Measurements from ENCODE around the gene PRTG. TPM values are rescaled to one million over a fixed set of nuclear protein-coding genes. Genes with fewer than 3 reads are reported as not detected.

Gene PRTG
- total RNA-seq, 2 experiments from 2014 or later, result not detected

DNA sequence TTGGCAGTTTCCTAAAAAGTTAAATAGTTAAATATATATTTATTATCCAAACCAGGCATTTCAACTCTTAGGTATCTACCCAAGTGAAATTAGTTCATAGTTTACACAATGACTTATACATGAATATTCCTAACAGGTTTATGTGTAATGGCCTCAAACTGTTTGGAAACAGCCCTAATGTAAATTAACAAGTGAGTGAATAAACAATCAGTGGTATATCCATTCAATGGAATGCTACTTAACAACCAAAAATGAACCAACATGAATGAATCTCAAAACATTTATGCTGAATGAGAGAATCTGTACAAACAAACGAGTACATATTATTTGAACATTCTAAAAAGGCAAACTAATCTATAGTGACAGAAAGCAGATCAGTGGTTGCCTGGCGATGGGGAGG lies 33.5 kb downstream of the PRTG start:
- DNase-seq (no peak), ATAC-seq (no peak)
- Mint-ChIP-seq H3K27me3 (peaks cover 8% of the 10 kb centered on the region), H3K9me3 (no peaks in the 10 kb centered on the region), H3K4me1 (ENCODE audit: low read depth) (no peaks in the 10 kb centered on the region), H3K4me3 (no peak overlapping the region), H3K27ac (no peak overlapping the region), H3K36me3 (ENCODE audit: low read depth) (no peaks in the 10 kb centered on the region)
- intact Hi-C loops (cut with micrococcal nuclease), result no loop called here
- POLR2A ChIA-PET, result no interaction called here
- CTCF ChIA-PET, result no interaction called here
- TF ChIP-seq, protein P1, sequence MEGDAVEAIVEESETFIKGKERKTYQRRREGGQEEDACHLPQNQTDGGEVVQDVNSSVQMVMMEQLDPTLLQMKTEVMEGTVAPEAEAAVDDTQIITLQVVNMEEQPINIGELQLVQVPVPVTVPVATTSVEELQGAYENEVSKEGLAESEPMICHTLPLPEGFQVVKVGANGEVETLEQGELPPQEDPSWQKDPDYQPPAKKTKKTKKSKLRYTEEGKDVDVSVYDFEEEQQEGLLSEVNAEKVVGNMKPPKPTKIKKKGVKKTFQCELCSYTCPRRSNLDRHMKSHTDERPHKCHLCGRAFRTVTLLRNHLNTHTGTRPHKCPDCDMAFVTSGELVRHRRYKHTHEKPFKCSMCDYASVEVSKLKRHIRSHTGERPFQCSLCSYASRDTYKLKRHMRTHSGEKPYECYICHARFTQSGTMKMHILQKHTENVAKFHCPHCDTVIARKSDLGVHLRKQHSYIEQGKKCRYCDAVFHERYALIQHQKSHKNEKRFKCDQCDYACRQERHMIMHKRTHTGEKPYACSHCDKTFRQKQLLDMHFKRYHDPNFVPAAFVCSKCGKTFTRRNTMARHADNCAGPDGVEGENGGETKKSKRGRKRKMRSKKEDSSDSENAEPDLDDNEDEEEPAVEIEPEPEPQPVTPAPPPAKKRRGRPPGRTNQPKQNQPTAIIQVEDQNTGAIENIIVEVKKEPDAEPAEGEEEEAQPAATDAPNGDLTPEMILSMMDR (IDR thresholded peaks at IDR 0.05), result no peak

DNA sequence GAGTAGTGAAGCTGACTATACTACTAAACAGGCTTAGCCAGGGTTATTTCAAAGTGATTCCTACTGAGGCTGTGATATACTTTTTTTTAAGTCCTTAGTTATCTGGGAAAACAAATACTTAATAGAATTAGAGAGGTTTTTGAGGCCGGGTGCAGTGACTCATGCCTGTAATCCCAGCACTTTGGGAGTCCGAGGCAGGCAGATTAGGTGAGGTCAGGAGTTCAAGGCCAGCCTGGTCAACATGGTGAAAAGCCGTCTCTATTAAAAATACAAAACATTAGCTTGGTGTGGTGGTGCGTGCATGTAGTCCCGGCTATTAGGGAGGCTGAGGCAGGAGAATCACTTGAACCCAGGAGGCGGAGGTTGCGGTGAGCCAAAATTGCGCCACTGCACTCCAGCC lies 34.2 kb downstream of the PRTG start:
- TF ChIP-seq, protein P1 (IDR thresholded peaks at IDR 0.05), result no peak
- H3K36me3 Mint-ChIP-seq (ENCODE audit: low read depth), result no peaks in the 10 kb centered on the region
- DNase-seq (no peak), ATAC-seq (no peak)
- no peaks in the 10 kb centered on the region for H3K4me1 Mint-ChIP-seq (ENCODE audit: low read depth)
- no peaks in the 10 kb centered on the region for H3K9me3 Mint-ChIP-seq
- intact Hi-C loops (cut with micrococcal nuclease), result no loop called here
- peaks cover 5% of the 10 kb centered on the region for H3K27me3 Mint-ChIP-seq
- ChIA-PET POLR2A (no interaction called here), CTCF (no interaction called here)
- H3K4me3 Mint-ChIP-seq, result no peak overlapping the region
- no peak overlapping the region for H3K27ac Mint-ChIP-seq

DNA sequence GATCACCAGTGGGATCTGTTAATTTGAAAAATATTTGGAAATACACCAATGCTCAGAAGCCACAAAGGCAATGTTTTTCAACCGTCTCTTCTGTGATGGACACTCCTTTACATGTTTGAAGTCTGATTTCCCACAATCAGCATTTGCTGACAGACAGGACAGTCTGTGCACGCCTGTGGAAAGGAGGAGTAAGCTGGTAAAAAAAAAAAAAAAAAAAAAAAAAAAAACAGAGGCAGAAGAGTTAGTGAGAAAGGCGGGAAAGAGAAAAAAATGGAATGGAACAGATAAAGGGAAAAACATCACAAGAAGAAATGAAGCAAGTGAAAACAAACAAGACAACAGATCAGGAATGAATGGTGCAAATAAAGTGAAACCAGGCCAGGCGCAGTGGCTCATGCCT lies 35.0 kb downstream of the PRTG start:
- intact Hi-C loops (cut with micrococcal nuclease), result no loop called here
- TF ChIP-seq, protein P1 (IDR thresholded peaks at IDR 0.05), result no peak
- Mint-ChIP-seq H3K4me3 (no peak overlapping the region), H3K27ac (no peak overlapping the region), H3K36me3 (ENCODE audit: low read depth) (no peaks in the 10 kb centered on the region), H3K4me1 (ENCODE audit: low read depth) (no peaks in the 10 kb centered on the region), H3K27me3 (peaks cover 5% of the 10 kb centered on the region), H3K9me3 (no peaks in the 10 kb centered on the region)
- ATAC-seq (no peak), DNase-seq (no peak)
- ChIA-PET CTCF (no interaction called here), POLR2A (no interaction called here)

DNA sequence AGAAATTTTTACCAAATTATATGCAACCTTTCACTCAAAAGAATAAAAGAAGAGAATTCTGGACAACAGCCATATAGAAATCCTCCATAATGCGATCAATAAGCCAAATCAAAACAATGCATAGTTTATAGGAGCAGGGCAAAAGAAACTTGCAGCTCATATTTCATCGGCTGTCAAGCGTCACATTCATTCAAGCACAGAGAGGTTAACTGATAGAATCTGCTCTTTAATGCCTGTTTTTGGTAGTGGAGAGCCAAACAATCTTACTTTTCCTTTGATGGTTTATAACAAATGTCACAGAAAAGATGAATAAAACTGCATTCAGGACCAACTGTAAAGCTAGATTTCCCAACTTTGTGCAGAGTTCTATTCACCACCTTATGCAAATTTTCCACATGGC lies 35.4 kb downstream of the PRTG start:
- Mint-ChIP-seq H3K27ac (no peak overlapping the region), H3K4me3 (no peak overlapping the region), H3K36me3 (ENCODE audit: low read depth) (no peaks in the 10 kb centered on the region), H3K9me3 (no peaks in the 10 kb centered on the region), H3K4me1 (ENCODE audit: low read depth) (no peaks in the 10 kb centered on the region), H3K27me3 (peaks cover 5% of the 10 kb centered on the region)
- ChIA-PET POLR2A (no interaction called here), CTCF (no interaction called here)
- DNase-seq, result no peak
- TF ChIP-seq, protein P1 (IDR thresholded peaks at IDR 0.05), result no peak
- intact Hi-C loops (cut with micrococcal nuclease), result no loop called here
- no peak for ATAC-seq

DNA sequence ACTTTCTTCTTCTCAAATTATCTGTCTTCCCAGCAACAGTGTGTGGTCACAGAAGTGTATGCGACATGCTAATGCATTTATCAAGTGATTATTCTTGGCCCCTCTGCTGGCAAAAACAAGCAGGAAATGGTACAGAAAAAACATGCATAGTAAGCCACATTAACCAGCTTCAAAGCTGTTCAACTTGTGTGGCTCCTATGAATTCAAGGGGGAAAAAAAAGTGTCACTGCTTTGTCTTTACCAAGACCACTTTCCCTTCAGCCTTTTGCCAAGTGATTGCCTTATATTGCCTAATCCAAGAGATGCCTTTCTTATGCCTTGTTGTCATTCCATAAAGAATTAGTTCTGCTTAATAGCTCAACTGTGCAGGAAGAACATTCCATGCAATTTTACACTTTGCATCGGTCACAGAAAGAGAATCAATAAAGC lies 39.1 kb downstream of the PRTG start:
- Mint-ChIP-seq H3K4me1 (ENCODE audit: low read depth) (no peaks in the 10 kb centered on the region), H3K9me3 (no peaks in the 10 kb centered on the region), H3K27me3 (peaks cover 1% of the 10 kb centered on the region), H3K27ac (no peak overlapping the region), H3K36me3 (ENCODE audit: low read depth) (no peaks in the 10 kb centered on the region), H3K4me3 (no peak overlapping the region)
- DNase-seq (no peak), ATAC-seq (no peak)
- CTCF ChIA-PET, result interaction anchor here (1.2 kb wide), 1 partner anchor 71 kb away, joined by 3 read pairs; no protein-coding TSS in a partner anchor
- TF ChIP-seq, protein P1 (IDR thresholded peaks at IDR 0.05), result no peak
- intact Hi-C loops (cut with micrococcal nuclease), result no loop called here
- POLR2A ChIA-PET, result no interaction called here
